Mesenchymal stem cell (in vitro differentiated cells and primary cell): Measurements from ENCODE around the gene TUBB4B. TPM values are rescaled to one million over a fixed set of nuclear protein-coding genes. Genes with fewer than 3 reads are reported as not detected.

ENCODE experiments used
- DNase-seq: peaks from one replicate; pipeline ENCODE4 v3.0.0-alpha.2; 2013
- H2AFZ ChIP-seq: one replicate; pipeline ENCODE4 v1.6.1; 2013; ENCODE audit warnings: low read depth, mild to moderate bottlenecking, control low read depth, inconsistent platforms, low read length, moderate library complexity
- H2AK5ac ChIP-seq: 2 replicates; pipeline ENCODE4 v1.6.1; 2013; ENCODE audit warnings: low read length, moderate library complexity, mild to moderate bottlenecking, inconsistent platforms; ENCODE audit not compliant: severe bottlenecking
- H2BK120ac ChIP-seq: one replicate; pipeline ENCODE4 v1.6.1; 2013; ENCODE audit warnings: low read depth, mild to moderate bottlenecking, inconsistent platforms, low read length, moderate library complexity
- H2BK12ac ChIP-seq, 2 experiments: one replicate each; pipeline ENCODE4 v1.6.1; 2013; ENCODE audit warnings: inconsistent platforms in 2 of 2, low read length in 2 of 2, mild to moderate bottlenecking in 2 of 2, moderate library complexity in 2 of 2, control low read depth in 1 of 2
- H2BK15ac ChIP-seq: one replicate; pipeline ENCODE4 v1.6.1; 2013; ENCODE audit warnings: mild to moderate bottlenecking, low read depth, inconsistent platforms; ENCODE audit not compliant: poor library complexity, severe bottlenecking
- H2BK5ac ChIP-seq: 2 replicates; pipeline ENCODE4 v1.6.1; 2013; ENCODE audit warnings: low read depth, mild to moderate bottlenecking, low read length, control low read depth, inconsistent platforms; ENCODE audit not compliant: poor library complexity, severe bottlenecking
- H3K14ac ChIP-seq, 2 experiments: one replicate each; pipeline ENCODE4 v1.6.1; 2013; ENCODE audit warnings: inconsistent platforms in 2 of 2, low read length in 2 of 2, control low read depth in 1 of 2, mild to moderate bottlenecking in 1 of 2, moderate library complexity in 1 of 2
- H3K18ac ChIP-seq, 2 experiments: one replicate each; pipeline ENCODE4 v1.6.1; 2013; ENCODE audit warnings: inconsistent platforms in 2 of 2, low read length in 2 of 2, control low read depth in 1 of 2, low read depth in 1 of 2, mild to moderate bottlenecking in 1 of 2
- H3K23ac ChIP-seq, 2 experiments: one replicate each; pipeline ENCODE4 v1.6.1; 2013; ENCODE audit warnings: inconsistent platforms in 2 of 2, low read length in 2 of 2, mild to moderate bottlenecking in 2 of 2, moderate library complexity in 2 of 2, control low read depth in 1 of 2
- H3K27ac ChIP-seq: 2 replicates; pipeline ENCODE4 v1.5.1; 2013; ENCODE audit warnings: mild to moderate bottlenecking, moderate library complexity, low read length, control low read depth, inconsistent platforms; ENCODE audit not compliant: poor library complexity, severe bottlenecking
- H3K27me3 ChIP-seq, 2 experiments: 2 replicates each; pipeline versions ENCODE4 v1.6.1 to v1.7.0; 2013; ENCODE audit warnings: low read length in 2 of 2, mild to moderate bottlenecking in 2 of 2, moderate library complexity in 2 of 2, control low read depth in 1 of 2, inconsistent platforms in 1 of 2; ENCODE audit not compliant: control insufficient read depth in 1 of 2, insufficient read depth in 1 of 2
- H3K36me3 ChIP-seq, 2 experiments: 2 replicates each; pipeline versions ENCODE4 v1.6.1 to v1.7.0; 2013; ENCODE audit warnings: low read length in 2 of 2, control low read depth in 1 of 2, inconsistent platforms in 1 of 2, low read depth in 1 of 2, mild to moderate bottlenecking in 1 of 2; ENCODE audit not compliant: insufficient read depth in 2 of 2, control insufficient read depth in 1 of 2
- H3K4ac ChIP-seq, 2 experiments: one replicate each; pipeline ENCODE4 v1.6.1; 2013; ENCODE audit warnings: inconsistent platforms in 2 of 2, low read length in 2 of 2, mild to moderate bottlenecking in 2 of 2, moderate library complexity in 2 of 2, control low read depth in 1 of 2, low read depth in 1 of 2
- H3K4me1 ChIP-seq: 2 replicates; pipeline ENCODE4 v1.6.1; 2013; ENCODE audit warnings: low read depth, low read length, control low read depth; ENCODE audit not compliant: control insufficient read depth, insufficient read depth
- H3K4me2 ChIP-seq: 2 replicates; pipeline ENCODE4 v1.6.1; 2013; ENCODE audit warnings: low read length, mild to moderate bottlenecking, inconsistent platforms; ENCODE audit not compliant: poor library complexity, severe bottlenecking
- H3K4me3 ChIP-seq, 2 experiments: 2 replicates each; pipeline versions ENCODE4 v1.5.1 to v1.7.0; 2013; ENCODE audit warnings: low read length in 2 of 2, mild to moderate bottlenecking in 2 of 2, control low read depth in 1 of 2, low read depth in 1 of 2; ENCODE audit not compliant: insufficient read depth in 1 of 2
- H3K79me1 ChIP-seq: replicated peaks from 2 replicates; pipeline ENCODE4 v1.6.1; 2013; ENCODE audit warnings: mild to moderate bottlenecking, control low read depth, low read length, inconsistent platforms; ENCODE audit not compliant: poor library complexity, severe bottlenecking
- H3K9ac ChIP-seq: 2 replicates; pipeline ENCODE4 v1.7.0; 2013; ENCODE audit warnings: mild to moderate bottlenecking, low read length, moderate library complexity
- H3K9me3 ChIP-seq: 2 replicates; pipeline ENCODE4 v1.7.0; 2013; ENCODE audit warnings: mild to moderate bottlenecking, low read length; ENCODE audit not compliant: control insufficient read depth
- H4K8ac ChIP-seq: one replicate; pipeline ENCODE4 v1.6.1; 2013; ENCODE audit warnings: inconsistent platforms, mild to moderate bottlenecking, low read length, moderate library complexity
- H4K91ac ChIP-seq: one replicate; pipeline ENCODE4 v1.6.1; 2013; ENCODE audit warnings: mild to moderate bottlenecking, low read length, inconsistent platforms
- WGBS: methylation state at CpG from one replicate; pipeline ENCODE4 v1.1.7; 2013; ENCODE audit warnings: mixed read lengths; 5-methylcytosine and 5-hydroxymethylcytosine counted together
- polyA plus RNA-seq, 2 experiments: library from polyadenylated mRNA; stranded (reverse); fragments of 200-250 nt; gene quantifications; one replicate each; pipeline ENCODE4 v1.2.3, GENCODE V29; 2013

The TUBB4B gene
- 181 TPM for polyA plus RNA-seq (2013, experiment 1 of 2)
- polyA plus RNA-seq (2013, experiment 2 of 2) = 181 TPM

GRCh38 chr9:137240841-137241489 is at the start of gene TUBB4B:
Gene TUBB4B (plus strand): TSS chr9:137241287. CDS start chr9:137241361, 74 bp downstream.
- H3K9me3 ChIP-seq = no peaks in the 10 kb centered on the region
- H2AK5ac ChIP-seq = no peak within 1 kb of the TSS
- peaks cover 0 to 8% of the 10 kb centered on the region in 2 experiments for H3K27me3 ChIP-seq
- H3K23ac ChIP-seq = peak within 1 kb of the TSS in 1 of 2 experiments; percentile 84
- H3K9ac ChIP-seq = peak within 1 kb of the TSS; percentile 93
- peak within 1 kb of the TSS; percentile 20 for H2AFZ ChIP-seq
- peaks cover 24 to 27% of the 10 kb centered on the region in 2 experiments for H3K36me3 ChIP-seq
- H2BK15ac ChIP-seq = peak within 1 kb of the TSS; percentile 87
- under 1% methylated on average over 58 of the region's 67 CpGs for WGBS
- H4K8ac ChIP-seq = peak within 1 kb of the TSS; percentile 86
- H3K4me3 ChIP-seq = peak within 1 kb of the TSS; percentile 84 to 85
- H2BK5ac ChIP-seq = peak within 1 kb of the TSS; percentile 74
- peak within 1 kb of the TSS; percentile 86 for H3K27ac ChIP-seq
- peak within 1 kb of the TSS; percentile 80 to 100 for H3K18ac ChIP-seq
- peak within 1 kb of the TSS; percentile 83 for H4K91ac ChIP-seq
- peaks cover 58% of the 10 kb centered on the region for H3K4me1 ChIP-seq
- peak within 1 kb of the TSS; percentile 92 to 94 for H3K4ac ChIP-seq
- DNase-seq = peak; percentile 100
- H2BK120ac ChIP-seq = peak within 1 kb of the TSS; percentile 81
- H3K79me1 ChIP-seq = peaks cover 19% of the 10 kb centered on the region
- peak within 1 kb of the TSS; percentile 83 to 88 for H3K14ac ChIP-seq
- peak within 1 kb of the TSS; percentile 94 for H3K4me2 ChIP-seq
- peak within 1 kb of the TSS in 1 of 2 experiments; percentile 94 for H2BK12ac ChIP-seq

GRCh38 chr9:137191691-137192447 is 49.2 kb upstream of the TUBB4B start:
- Histone ChIP-seq H3K14ac (no peak overlapping the region), H2BK120ac (no peak overlapping the region), H2BK12ac (no peak overlapping the region), H3K79me1 (peaks cover 53% of the 10 kb centered on the region), H2AFZ (no peak overlapping the region), H3K9me3 (no peaks in the 10 kb centered on the region), H2AK5ac (no peak overlapping the region), H3K9ac (peak overlapping the region; percentile 2), H3K36me3 (peaks cover 36 to 56% of the 10 kb centered on the region in 2 experiments), H2BK5ac (no peak overlapping the region), H3K27me3 (no peaks in the 10 kb centered on the region), H2BK15ac (no peak overlapping the region), H3K27ac (no peak overlapping the region), H4K91ac (peak overlapping the region; percentile 0), H3K4ac (no peak overlapping the region), H4K8ac (no peak overlapping the region), H3K4me3 (no peak overlapping the region), H3K18ac (no peak overlapping the region), H3K4me1 (peaks cover 67% of the 10 kb centered on the region), H3K4me2 (no peak overlapping the region), H3K23ac (no peak overlapping the region)
- no peak for DNase-seq
- WGBS = 93% methylated on average over 21 of the region's 22 CpGs

- H3K23ac ChIP-seq = no peak overlapping the region
- H3K27me3 ChIP-seq = no peaks in the 10 kb centered on the region
- WGBS = 95% methylated on average over 9 of the region's 10 CpGs
- H2AFZ ChIP-seq = no peak overlapping the region
- H2AK5ac ChIP-seq = no peak overlapping the region
- H3K79me1 ChIP-seq = peaks cover 52% of the 10 kb centered on the region
- H2BK15ac ChIP-seq = no peak overlapping the region
- H3K9ac ChIP-seq = no peak overlapping the region
- H3K27ac ChIP-seq = no peak overlapping the region
- no peak overlapping the region for H3K4me3 ChIP-seq
- no peak overlapping the region for H3K14ac ChIP-seq
- no peak overlapping the region for H2BK120ac ChIP-seq
- no peak for DNase-seq
- H3K18ac ChIP-seq = no peak overlapping the region
- peaks cover 64% of the 10 kb centered on the region for H3K4me1 ChIP-seq
- no peak overlapping the region for H2BK12ac ChIP-seq
- H4K8ac ChIP-seq = no peak overlapping the region
- H3K4ac ChIP-seq = no peak overlapping the region
- H4K91ac ChIP-seq = no peak overlapping the region
- H3K9me3 ChIP-seq = no peaks in the 10 kb centered on the region
- no peak overlapping the region for H2BK5ac ChIP-seq
- H3K4me2 ChIP-seq = no peak overlapping the region
- peaks cover 30 to 51% of the 10 kb centered on the region in 2 experiments for H3K36me3 ChIP-seq
Measured at GRCh38 chr9:137192448-137192780, 48.7 kb upstream of the TUBB4B start.

GRCh38 chr9:137192859-137193258 is 48.2 kb upstream of the TUBB4B start:
- Histone ChIP-seq H2BK120ac (no peak overlapping the region), H3K27me3 (no peaks in the 10 kb centered on the region), H3K9ac (no peak overlapping the region), H3K36me3 (peaks cover 30 to 51% of the 10 kb centered on the region in 2 experiments), H2BK5ac (no peak overlapping the region), H2BK12ac (no peak overlapping the region), H3K4me2 (no peak overlapping the region), H4K91ac (no peak overlapping the region), H2AK5ac (no peak overlapping the region), H3K9me3 (no peaks in the 10 kb centered on the region), H3K4ac (no peak overlapping the region), H2AFZ (no peak overlapping the region), H3K79me1 (peaks cover 52% of the 10 kb centered on the region), H3K4me1 (peaks cover 64% of the 10 kb centered on the region), H3K23ac (no peak overlapping the region), H3K18ac (no peak overlapping the region), H4K8ac (no peak overlapping the region), H3K14ac (no peak overlapping the region), H3K27ac (no peak overlapping the region), H2BK15ac (no peak overlapping the region), H3K4me3 (no peak overlapping the region)
- DNase-seq = no peak
- WGBS = 71% methylated on average over 2 of the region's 2 CpGs
